ENCODE results near the gene ITFG2. TPM values are rescaled to one million over a fixed set of nuclear protein-coding genes. Genes with fewer than 3 reads are reported as not detected.
A peak's percentile ranks its signal among the peaks of the same experiment; 100 is the strongest.

The ITFG2 gene
- total RNA-seq, 1 donor from 2014 or later, result 23.4 TPM

DNA sequence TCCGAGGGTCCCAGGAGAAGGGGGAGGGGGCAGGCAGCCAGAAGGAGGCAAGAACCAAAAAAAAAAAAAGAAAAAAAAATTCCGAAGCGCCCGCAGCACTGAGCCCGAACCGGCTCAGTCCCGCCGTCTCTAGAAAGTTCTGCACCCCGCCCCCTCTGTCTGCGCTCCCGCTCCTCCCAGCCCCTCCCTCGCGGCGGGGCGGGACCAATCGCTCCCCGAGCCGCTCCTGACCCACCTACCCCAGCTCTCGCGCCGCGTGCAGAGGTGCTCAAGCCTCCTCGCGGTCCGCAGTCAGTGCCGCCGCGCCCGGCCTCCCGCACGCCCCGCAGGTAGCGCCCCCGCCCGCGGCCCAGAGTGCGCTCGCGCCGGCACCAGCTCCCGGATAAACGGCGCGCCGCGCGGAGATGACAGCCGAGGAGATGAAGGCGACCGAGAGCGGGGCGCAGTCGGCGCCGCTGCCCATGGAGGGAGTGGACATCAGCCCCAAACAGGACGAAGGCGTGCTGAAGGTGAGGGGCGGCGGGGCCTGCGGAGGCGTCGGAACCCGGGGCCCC, 17.7 kb upstream of the ITFG2 start, which contains the start of gene FKBP4:
FKBP4 (plus strand) TSS at position 235 of the 554 bp plus-strand sequence; CDS start at position 405, 170 bp downstream.
- DNase-seq (ENCODE audit: low spot score), result peak; percentile 95

DNA sequence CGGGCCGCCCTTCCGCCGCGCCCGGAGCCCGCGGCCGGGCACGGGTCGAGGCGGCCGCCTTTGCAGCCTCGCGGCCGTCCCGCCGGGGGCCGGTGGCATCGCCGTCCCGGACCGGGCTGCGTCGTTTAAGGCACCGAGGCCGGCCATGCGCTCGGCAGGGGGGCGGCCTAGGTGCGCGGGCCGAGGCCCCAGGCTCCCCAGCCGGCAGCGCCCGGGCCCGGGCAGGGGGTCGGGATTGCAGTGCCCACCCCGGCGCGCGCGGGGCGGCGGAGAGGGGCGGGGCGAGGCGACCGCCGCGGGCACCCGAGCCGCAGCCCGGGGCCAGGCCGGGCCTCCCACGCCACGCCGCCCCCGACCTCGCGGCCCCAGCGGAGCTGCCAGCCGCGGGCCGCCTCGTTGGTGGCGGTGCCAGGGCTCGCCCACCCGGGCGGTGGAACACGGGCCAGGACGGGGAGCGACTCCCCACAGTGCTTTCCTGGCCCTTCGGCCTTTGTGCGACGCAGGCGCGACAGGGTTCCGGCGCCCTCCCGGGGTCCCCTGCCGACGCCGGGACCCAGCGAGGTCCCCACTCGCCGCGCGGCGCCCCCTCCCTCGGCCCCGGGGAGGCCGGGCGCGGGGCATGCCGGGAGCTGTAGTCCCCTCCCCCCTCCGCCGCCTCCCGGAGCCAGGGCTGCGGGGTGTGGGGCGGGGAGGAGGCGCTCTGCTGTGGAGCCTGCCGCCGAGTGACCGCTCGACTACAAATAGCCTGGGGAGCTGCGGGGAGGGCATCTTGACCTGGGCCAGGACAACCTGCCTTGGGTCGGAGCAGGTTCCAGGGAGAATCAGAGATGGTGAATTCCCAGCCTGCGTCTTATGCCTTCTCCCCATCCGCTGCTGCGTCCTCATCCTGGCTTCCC, 16.9 kb upstream of the ITFG2 start:
- peak; percentile 92 for DNase-seq (ENCODE audit: low spot score)

DNA sequence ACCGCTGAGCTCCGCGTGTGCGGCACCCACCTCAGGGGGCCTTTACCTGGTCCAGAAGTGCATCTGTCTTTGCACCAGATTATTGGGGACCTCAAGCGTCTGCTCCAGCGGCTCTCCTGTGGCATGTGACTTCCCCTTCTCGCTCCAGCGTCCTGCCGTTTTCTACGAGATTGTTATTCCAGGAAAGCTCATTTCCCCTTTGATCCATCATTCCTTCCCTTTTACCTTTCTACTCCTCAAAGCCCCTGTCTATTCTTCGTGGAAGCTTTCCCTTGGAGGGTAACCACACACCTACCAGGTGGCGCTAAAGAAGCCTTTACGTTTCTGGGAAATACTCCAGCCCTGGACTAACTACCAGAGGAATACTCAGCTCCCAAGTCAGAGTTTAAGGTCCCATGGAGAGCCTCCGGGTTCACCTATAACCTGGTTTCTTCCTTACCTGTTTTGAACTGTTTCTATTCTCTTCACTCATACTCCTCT, 16.2 kb upstream of the ITFG2 start:
- no peak for DNase-seq (ENCODE audit: low spot score)

DNA sequence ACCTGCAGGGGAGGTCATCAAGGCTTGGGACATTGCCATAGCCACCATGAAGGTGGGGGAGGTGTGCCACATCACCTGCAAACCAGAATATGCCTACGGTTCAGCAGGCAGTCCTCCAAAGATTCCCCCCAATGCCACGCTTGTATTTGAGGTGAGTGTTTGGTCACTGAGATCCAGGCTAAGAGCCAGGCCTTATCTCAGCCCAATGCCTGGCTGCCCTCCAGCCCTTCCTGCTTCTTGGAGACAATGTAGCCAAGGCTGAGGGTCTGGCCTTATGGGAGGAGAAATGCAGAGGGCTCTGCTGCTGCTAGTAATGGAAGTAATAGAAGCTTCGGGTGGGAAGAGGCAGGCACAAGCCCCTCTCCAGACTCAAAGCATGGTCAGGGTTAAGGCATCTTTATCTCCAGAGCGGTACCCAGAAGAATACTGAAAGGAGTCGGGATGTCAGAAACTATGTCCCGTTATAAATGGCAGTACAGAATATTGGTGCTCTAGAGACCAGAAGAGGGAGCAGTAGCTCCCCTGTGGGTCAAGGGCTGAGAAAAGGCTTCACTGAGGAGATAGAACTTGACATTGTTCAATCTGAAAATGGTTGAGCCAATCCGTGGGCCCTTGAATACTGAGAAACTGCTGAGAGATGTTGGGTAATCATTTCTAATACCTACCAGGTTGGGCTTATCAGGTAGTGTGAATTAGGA, 14.6 kb upstream of the ITFG2 start:
- DNase-seq (ENCODE audit: low spot score), result peak; percentile 68

DNA sequence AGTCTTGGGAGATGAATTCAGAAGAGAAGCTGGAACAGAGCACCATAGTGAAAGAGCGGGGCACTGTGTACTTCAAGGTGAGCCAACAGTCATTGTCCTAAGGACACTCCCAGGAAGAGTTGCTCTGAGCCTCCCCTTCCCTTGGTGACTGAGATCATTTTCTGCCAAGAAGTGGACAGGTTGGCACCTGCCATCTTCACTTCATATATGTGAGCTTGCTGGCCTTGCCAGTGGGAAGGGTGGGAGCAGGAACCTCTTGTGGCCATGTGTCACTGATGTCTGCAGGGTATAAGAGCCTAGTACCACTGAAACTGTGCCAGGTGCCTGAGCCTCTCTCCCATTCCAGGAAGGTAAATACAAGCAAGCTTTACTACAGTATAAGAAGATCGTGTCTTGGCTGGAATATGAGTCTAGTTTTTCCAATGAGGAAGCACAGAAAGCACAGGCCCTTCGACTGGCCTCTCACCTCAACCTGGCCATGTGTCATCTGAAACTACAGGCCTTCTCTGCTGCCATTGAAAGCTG, 12.4 kb upstream of the ITFG2 start:
- no peak for DNase-seq (ENCODE audit: low spot score)

DNA sequence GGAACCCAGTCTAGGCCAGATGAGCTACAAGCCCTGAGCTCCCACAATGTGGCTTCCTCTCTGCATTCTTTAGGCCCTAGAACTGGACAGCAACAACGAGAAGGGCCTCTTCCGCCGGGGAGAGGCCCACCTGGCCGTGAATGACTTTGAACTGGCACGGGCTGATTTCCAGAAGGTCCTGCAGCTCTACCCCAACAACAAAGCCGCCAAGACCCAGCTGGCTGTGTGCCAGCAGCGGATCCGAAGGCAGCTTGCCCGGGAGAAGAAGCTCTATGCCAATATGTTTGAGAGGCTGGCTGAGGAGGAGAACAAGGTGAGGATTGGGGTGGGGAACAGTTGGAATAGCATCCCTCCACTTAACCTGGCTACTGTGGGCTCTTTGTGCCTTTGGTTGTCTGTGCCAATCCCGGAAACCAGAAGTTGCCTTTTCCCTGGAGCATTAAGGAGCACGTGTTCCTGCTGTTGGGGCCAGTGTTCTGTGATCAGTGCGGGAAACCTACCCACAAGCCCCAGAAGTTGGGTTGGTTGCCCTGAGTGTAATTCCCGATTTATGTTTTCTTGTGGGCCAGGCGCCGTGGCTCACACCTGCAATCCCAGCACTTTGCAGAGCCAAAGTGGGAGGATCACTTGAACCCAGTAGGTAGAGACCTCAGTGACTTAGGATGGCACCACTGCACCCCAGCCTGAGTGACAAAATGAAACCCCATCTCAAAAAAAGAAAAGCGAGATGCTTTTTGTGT, 11.3 kb upstream of the ITFG2 start:
- DNase-seq (ENCODE audit: low spot score), result peak; percentile 83

DNA sequence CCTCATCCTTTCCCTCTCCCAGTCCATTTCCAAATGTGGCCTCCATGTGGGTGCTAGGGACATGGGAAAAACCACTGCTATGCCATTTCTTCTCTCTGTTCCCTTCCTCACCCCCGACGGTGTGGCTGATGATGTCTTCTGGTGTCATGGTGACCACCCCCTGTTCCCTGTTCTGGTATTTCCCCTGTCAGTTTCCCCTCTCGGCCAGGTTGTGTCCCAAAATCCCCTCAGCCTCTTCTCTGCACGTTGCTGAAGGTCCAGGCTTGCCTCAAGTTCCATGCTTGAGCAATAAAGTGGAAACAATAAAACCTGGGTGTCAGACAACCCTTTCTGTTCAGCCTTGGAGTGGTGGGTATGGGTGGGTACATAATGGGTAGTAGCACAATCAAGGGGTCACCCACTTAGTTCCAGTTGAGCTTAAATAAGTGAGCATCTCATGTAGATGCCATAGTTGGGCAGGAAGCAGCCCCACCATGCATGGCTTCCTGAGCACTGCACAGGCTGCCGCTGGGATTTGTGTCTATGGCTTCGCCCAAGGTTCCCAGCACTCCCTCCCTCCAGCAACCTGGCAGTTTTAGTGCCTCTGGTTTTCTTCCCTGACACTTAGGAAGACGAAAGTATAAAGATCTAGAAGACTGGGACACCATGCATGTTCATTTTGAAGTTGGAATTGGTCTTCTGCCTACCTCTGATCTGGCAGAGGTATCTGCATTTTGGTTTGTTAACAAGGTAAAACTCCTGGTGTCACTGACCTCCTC, 8.7 kb upstream of the ITFG2 start:
- DNase-seq (ENCODE audit: low spot score), result peak; percentile 62

DNA sequence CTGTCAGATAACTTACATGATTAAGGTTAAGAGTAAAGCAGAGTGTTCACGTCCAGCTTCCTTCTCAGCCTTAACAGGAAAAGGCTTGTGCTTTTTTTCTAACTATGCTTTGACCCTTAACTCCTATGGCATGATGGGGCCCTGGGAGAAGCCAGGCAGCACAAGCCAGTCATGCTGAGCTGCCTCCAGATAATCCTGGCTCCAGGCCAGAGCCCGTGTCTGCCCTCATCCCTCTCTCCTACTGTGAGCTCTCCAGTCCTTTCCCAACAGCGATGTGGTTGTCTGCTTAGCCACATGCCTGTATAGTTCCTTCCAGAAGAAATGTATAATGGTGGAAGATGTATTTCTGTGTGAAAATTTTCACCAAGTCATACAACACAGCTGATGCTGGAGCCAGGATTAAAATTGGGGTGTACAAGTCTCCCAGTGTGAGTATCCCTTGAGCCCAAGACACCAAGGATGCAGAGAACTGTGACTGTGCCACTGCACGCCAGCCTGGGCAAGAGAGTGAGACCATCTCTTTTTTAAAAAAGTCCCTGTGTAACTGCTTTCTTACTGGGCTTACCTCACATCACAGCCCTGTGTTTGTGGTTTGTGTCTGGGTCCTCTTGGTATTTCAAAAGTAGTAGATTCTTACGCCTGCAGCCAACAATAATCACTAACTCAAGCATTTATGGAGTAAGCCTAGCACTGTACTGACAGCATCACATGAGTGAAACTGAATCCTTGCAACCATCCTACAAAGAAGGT, 7.9 kb upstream of the ITFG2 start:
- DNase-seq (ENCODE audit: low spot score), result peak; percentile 84

DNA sequence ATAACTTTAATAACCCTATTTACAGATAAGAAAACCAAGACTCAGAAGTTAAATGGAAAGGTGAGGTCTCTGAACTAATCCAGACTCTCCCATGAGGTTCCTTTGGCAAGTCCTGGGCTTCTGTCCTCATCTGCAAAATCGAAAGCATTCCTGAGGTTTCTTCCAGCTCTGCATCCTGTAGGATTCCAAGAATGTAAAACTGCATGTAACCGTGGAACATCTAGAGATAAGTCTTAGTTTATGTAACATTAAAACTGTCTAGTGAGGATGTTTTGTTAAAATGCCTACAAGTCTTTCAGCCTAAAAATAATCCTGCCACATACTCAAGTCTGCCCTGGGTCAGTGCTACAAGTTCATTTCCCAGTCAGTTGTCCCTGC, 7.3 kb upstream of the ITFG2 start:
- DNase-seq (ENCODE audit: low spot score), result no peak

DNA sequence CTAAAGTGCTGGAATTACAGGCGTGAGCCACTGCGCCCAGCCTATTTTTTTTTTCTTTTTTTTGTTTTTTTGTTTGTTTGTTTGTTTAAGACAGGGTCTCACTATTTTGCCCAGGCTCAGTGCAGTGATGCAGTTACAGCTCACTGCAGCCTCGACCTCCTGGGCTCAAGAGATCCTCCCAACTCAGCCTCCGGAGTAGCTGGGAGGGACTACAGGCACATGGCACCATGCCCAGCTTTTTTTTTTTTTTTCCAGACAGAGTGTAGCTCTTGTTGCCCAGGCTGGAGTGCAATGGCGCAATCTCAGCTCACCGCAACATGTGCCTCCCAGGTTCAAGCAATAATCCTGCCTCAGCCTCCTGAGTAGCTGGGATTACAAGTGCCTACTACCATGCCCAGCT, 5.8 kb upstream of the ITFG2 start:
- no peak for DNase-seq (ENCODE audit: low spot score)

DNA sequence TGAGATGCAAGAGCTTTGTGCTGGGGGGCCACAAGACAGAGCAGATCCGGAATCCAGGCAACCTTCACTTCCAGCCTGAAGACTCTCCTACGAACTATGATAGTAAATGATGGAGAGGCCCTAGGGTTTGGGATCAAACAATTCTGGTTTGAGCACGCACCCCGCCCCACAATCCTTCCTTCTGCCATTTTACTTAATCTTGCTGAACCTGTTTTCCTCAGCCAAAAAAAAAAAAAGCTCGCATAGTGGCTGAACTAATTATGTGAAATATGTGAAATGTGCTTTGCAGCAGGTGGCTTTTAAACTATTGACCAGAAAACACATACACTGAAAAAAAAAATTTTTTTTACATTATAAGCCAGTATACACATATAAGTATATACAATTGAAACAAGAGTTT, 667 bp upstream of the ITFG2 start:
- no peak for DNase-seq (ENCODE audit: low spot score)

DNA sequence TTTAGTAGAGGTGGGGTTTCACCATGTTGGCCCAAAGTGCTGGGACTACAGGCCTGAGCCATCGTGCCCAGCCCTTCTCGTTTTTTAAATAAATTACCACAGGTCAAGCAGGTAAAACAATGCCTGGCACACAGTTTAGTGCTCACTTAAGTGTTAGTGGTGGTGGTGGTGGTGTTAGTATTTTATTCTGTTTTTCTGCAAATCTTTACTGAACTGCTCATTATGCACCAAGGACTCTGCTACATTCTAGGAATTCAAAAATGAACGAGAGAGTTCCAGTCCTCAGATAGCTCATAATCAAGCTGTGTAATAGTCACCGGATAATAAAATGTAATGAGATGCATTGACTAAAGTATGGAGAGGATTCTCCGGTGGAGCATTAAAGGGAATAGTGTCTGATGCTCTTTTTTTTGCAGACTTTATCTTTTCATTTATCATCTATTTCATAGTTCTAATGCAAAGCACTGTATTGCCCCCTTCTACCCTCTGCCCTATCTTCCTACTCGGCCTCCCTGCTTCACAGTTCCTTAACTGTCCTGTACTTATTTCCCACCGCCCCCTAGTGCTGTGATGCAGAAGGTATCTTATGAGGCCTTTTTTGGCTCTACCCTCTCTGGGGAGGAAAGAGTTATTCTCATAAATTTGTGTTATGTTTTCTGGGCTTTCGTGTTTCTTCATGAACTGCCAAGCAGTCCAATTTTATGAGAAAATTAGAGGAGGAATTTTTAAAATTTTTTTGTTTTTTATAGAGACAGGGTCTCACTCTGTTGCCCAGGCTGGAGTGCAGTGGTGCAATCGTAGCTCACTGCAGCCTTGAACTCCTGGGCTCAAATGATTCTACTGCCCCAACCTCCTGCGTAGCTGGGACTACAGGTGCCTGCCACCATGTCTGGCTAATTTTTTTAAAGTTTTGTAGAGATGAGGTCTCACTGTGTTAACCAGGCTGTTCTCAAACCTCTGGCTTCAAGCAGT, 1.0 kb downstream of the ITFG2 start:
- no peak for DNase-seq (ENCODE audit: low spot score)

DNA sequence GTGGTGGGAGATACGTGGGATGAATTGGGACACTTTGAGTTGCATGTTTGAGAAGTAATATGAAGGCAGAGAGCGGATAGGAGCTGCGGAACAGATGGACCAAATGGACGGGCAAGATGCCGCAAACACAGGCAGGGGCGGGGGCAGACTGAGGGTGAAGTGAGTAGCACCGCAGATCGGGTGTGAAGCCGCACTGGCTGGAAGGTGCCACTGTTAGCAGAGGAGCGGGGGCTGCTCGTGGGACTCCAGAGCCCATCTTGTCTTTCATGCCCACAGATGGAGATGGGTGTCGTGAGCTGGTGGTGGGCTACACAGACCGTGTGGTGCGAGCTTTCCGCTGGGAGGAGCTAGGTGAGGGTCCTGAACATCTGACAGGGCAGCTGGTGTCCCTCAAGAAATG, 7.3 kb downstream of the ITFG2 start:
- DNase-seq (ENCODE audit: low spot score), result no peak

DNA sequence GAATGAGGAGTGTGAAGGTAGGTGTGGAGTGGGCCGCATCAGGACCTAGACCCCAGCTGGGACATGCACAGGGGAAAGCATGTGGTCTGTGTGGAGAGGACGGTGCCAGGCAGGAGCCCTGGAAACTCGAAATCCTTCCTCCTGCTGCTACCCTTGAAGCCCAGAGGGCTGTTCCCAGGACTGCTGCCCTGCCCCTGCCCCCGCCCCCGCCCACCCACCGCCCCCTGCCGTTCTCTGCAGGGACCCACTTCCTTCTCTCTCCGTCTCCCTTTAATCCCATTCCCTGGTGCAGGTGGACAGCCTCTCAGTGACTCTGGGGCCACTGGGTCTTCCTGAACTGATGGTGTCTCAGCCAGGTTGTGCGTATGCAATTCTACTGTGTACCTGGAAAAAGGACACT, 8.0 kb downstream of the ITFG2 start:
- no peak for DNase-seq (ENCODE audit: low spot score)

DNA sequence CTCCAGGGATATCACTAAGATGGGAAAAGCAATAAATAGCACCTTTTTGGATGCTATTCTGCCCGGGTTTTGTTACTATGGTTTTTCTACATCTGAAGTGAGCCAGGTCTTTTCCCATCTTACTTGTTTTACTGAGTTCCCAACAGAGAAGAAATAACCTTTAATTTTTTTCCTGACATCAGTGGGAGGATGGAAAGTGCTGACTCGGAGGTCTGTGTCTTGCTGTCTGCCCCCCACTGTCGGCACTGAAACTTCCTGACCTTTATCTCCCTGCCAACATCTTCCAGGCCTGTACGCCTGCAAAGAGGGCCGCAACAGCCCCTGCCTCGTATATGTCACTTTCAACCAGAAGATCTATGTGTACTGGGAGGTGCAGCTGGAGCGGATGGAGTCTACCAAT, 11.0 kb downstream of the ITFG2 start:
- no peak for DNase-seq (ENCODE audit: low spot score)

DNA sequence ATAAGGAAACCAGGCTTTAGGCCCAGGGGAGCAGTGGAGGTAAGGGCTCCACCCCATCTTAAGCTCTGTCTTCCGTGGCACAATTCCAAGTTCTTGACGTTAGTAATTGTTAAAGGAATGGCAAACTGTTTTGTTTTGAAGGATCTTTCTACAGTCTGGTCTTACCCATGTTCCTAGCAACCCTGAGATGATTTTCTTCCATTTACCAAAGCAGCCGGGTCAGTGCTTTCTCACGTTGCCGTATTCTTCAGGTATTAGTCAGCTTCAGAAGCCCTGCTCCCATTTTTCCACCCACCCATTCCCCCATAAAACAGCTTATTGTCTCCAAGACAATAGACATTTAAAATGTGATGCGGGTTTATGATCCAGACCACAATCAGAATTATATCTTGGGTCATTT, 12.1 kb downstream of the ITFG2 start:
- no peak for DNase-seq (ENCODE audit: low spot score)

DNA sequence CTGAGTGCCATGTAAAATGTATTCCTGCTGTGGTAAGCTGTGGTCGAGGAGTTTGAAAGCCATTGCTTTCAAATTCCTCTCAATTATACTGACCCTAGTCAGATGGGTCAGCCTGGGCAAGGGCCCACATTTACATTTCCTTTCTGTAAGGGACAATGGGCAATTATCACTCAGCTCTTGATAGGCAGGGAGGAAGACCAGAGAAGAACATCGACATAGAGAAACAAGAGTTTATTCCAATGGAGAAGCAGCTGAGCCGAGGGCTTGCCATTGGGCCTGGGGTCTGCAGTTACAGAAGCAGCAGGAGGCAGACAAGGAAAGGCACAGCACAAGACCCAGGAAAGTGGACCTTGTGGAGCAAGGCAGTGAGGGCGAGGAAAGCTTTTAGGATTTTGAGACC, 12.7 kb downstream of the ITFG2 start:
- DNase-seq (ENCODE audit: low spot score), result no peak

DNA sequence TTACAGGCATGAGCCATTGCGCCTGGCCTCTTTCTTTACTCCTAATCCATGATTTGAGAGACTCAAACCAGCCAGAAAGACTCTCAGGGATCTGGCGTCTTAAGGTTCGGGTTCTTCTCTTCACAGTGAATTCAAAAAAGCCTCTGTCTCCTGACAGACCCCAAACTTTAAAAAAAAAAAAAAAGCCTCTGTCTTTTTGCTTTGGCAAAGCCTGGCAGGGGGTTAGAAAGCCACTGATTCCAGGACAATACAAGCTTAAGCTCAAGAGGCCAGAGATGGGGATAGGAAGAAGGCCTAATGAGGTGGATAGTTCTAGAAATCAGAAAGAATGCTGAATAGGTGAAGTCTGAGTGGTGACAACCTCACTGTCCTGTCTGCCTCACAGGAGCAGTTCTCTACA, 13.6 kb downstream of the ITFG2 start:
- no peak for DNase-seq (ENCODE audit: low spot score)

Measured in mesenteric fat pad (tissue), 1 donor.